ENCODE data around the gene LHX5. TPM values are rescaled to one million over a fixed set of nuclear protein-coding genes. Genes with fewer than 3 reads are reported as not detected.

Gene LHX5
- total and polyA plus RNA-seq, 7 donors: not detected

GRCh38 chr12:113440336-113440735, 31.3 kb downstream of the LHX5 start:
- TF ChIP-seq POLR2AphosphoS5 (IDR thresholded peaks at IDR 0.05) (no peak), EP300 (IDR thresholded peaks at IDR 0.05) (no peak)
- Histone ChIP-seq H3K36me3 (no peaks in the 10 kb centered on the region), H3K9me3 (peaks cover 0 to under 1% (median 0%) of the 10 kb centered on the region in 4 donors), H3K27me3 (peaks cover 0 to 46% (median 0%) of the 10 kb centered on the region in 3 donors), H3K27ac (no peak overlapping the region), H3K4me3 (no peak overlapping the region), H3K4me1 (no peaks in the 10 kb centered on the region)
- DNase-seq: no peak
- WGBS, 2 donors: 71 to 78% methylated on average over 7 of the region's 7 CpGs
- intact Hi-C loops (cut with DNase I): no loop called here

DNA sequence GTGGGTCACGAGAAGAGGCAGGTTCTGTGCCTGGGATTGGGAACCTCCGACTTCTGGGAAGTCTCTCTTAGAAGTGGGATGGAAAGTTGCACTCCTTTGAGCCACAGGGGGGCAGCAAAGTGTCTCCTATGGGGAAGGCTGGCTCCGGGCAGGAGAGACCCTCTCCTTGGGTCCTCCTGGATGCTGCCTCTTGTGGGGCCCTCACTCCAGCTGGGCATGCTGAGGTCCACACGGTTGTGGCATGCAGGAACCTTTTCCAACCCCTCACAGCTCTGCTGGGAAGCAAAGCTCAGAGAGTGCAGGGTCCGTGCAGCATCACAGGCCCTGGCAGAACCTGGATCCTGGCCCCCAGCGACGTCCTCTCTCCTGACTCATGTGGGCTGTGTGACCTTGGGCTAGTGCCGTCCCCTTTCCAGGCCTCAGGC, 32.1 kb downstream of the LHX5 start:
- TF ChIP-seq CTCF (IDR thresholded peaks at IDR 0.05) (peak in 3 of 4 experiments; percentile 7 to 37 (median 15)), POLR2A (IDR thresholded peaks at IDR 0.05) (no peak)
- 23 to 34% methylated on average over 8 of the region's 8 CpGs for WGBS, 2 donors
- no peak overlapping the region for H3K4me3 ChIP-seq
- H3K9me3 ChIP-seq: no peaks in the 10 kb centered on the region
- intact Hi-C loops (cut with DNase I): no loop called here
- DNase-seq: no peak
- no peak overlapping the region for H3K27ac ChIP-seq
- H3K27me3 ChIP-seq: peaks cover 0 to 41% (median 0%) of the 10 kb centered on the region in 3 donors
- H3K4me1 ChIP-seq: no peaks in the 10 kb centered on the region
- H3K36me3 ChIP-seq: no peaks in the 10 kb centered on the region

- Histone ChIP-seq H3K9me3 (no peaks in the 10 kb centered on the region), H3K27me3 (peaks cover 0 to 40% (median 0%) of the 10 kb centered on the region in 3 donors)
Measured at GRCh38 chr12:113439301-113439597, 32.4 kb downstream of the LHX5 start.

GRCh38 chr12:113438523-113439300, 33.0 kb downstream of the LHX5 start:
- no peak for TF ChIP-seq EP300 (IDR thresholded peaks at IDR 0.05)
- TF ChIP-seq CTCF (IDR thresholded peaks at IDR 0.05): no peak
- no peak for TF ChIP-seq POLR2A (IDR thresholded peaks at IDR 0.05)
- TF ChIP-seq POLR2AphosphoS5 (IDR thresholded peaks at IDR 0.05): no peak
- H3K9me3 ChIP-seq: no peaks in the 10 kb centered on the region
- DNase-seq: no peak
- no peaks in the 10 kb centered on the region for H3K36me3 ChIP-seq
- H3K4me1 ChIP-seq: no peaks in the 10 kb centered on the region
- H3K27me3 ChIP-seq: peaks cover 0 to 35% (median 0%) of the 10 kb centered on the region in 3 donors
- no peak overlapping the region for H3K4me3 ChIP-seq
- WGBS, 2 donors: 84 to 85% methylated on average over 4 of the region's 4 CpGs
- no peak overlapping the region for H3K27ac ChIP-seq
- intact Hi-C loops (cut with DNase I): no loop called here

More at GRCh38 chr12:113439301-113439597, 32.4 kb downstream of the LHX5 start:
- H3K4me1 ChIP-seq: no peaks in the 10 kb centered on the region
- TF ChIP-seq EP300 (IDR thresholded peaks at IDR 0.05): no peak
- no peak for TF ChIP-seq POLR2AphosphoS5 (IDR thresholded peaks at IDR 0.05)
- TF ChIP-seq CTCF (IDR thresholded peaks at IDR 0.05): no peak
- TF ChIP-seq POLR2A (IDR thresholded peaks at IDR 0.05): no peak
- WGBS, 2 donors: 52% methylated on average over 4 of the region's 4 CpGs
- no peak overlapping the region for H3K4me3 ChIP-seq
- H3K27ac ChIP-seq: no peak overlapping the region
- no peak for DNase-seq
- intact Hi-C loops (cut with DNase I): no loop called here
- no peaks in the 10 kb centered on the region for H3K36me3 ChIP-seq

GRCh38 chr12:113437729-113438100, 34.0 kb downstream of the LHX5 start:
- TF ChIP-seq POLR2A (IDR thresholded peaks at IDR 0.05): no peak
- intact Hi-C loops (cut with DNase I): no loop called here
- WGBS, 2 donors: 84 to 92% methylated on average over 9 of the region's 9 CpGs

More at GRCh38 chr12:113437729-113438100, 34.0 kb downstream of the LHX5 start:
- no peak overlapping the region for H3K27ac ChIP-seq
- H3K4me1 ChIP-seq: no peaks in the 10 kb centered on the region
- H3K4me3 ChIP-seq: no peak overlapping the region
- H3K27me3 ChIP-seq: peaks cover 0 to 26% (median 0%) of the 10 kb centered on the region in 3 donors
- no peaks in the 10 kb centered on the region for H3K36me3 ChIP-seq
- no peaks in the 10 kb centered on the region for H3K9me3 ChIP-seq
- no peak for DNase-seq

Measured in sigmoid colon (tissue), 7 donors.